ENCODE data around the gene CHST14.

DNA sequence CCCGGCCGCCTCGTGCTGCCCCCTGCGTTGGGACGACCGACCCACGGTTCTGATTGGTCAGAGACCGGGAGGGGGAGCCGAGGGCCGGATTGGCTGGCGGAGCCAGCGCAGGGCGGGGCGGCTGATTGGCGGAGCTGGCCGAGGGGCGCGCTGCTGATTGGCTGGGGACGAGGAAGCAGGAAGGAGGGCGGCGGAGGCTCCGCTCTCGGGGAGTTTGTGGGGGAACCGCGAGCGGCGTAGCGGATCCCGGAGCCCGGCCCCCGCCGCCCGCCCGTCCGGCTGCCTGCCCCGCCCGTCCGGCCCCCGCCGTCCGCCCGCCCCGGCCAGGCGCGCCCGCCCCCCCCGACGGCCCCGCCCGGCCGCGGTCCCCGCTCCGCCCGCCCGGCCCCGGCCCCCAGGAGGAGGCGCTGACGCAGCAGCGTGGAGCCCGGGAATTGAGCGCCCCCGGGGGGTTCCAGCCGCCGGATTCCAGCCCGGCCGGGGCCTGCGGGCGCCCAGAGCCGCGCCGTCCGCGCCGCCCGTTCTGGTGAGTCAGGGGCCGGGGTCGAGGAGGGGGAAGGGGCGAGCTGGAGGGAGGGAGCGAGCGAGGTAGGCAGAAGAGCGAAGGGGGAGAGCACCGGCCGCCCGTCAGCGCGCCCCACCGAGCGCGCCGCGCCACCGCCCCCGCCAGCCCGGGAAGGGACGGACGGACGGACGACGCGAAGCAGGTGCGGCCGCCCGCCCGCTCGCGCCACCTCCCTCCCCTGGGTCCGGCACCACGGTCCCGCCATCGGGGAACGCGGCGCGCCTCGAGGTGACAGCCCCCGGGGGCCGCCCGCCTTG lies 29.8 kb upstream of the CHST14 start, which contains the start of gene BAHD1:
- TF ChIP-seq YY1 (IDR thresholded peaks at IDR 0.05; ENCODE audit: insufficient read depth, insufficient read length) (no peak), ZNF274 (IDR thresholded peaks at IDR 0.05; ENCODE audit: low read depth, low read length) (no peak), SUZ12 (IDR thresholded peaks at IDR 0.05; ENCODE audit: extremely low read depth, insufficient read depth, insufficient read length) (no peak)
